Aorta (tissue), 5 donors: ENCODE data around the gene ABCA8. TPM values are rescaled to one million over a fixed set of nuclear protein-coding genes. Genes with fewer than 3 reads are reported as not detected.

Source experiments
- ATAC-seq: fragments of 200-7000 bp; cut with Tn5 transposase; one replicate; pipeline ENCODE4 v1.9.1; 2022; ENCODE audit warnings: moderate library complexity; ENCODE audit not compliant: low FRiP score
- DNase-seq, 2 donors: peaks; one replicate each; pipeline ENCODE4 v3.0.0-alpha.2; 2020
- H3K27ac ChIP-seq, 2 donors: one replicate each; pipeline ENCODE4 v1.5.1; 2013; ENCODE audit warnings: low read length in 2 of 2, mild to moderate bottlenecking in 2 of 2, moderate library complexity in 2 of 2, control low read depth in 1 of 2, inconsistent platforms in 1 of 2, low read depth in 1 of 2
- H3K27me3 ChIP-seq, 2 donors: one replicate each; pipeline ENCODE4 v1.6.1; 2013; ENCODE audit warnings: control low read depth in 1 of 2, low read length in 1 of 2, mild to moderate bottlenecking in 1 of 2, moderate library complexity in 1 of 2; ENCODE audit not compliant: insufficient read depth in 2 of 2, control insufficient read depth in 1 of 2
- H3K36me3 ChIP-seq, 2 donors: one replicate each; pipeline ENCODE4 v1.6.1; 2013; ENCODE audit warnings: control low read depth in 1 of 2, low read length in 1 of 2, mild to moderate bottlenecking in 1 of 2; ENCODE audit not compliant: insufficient read depth in 2 of 2, control insufficient read depth in 1 of 2
- H3K4me1 ChIP-seq, 2 donors: one replicate each; pipeline ENCODE4 v1.6.1; 2013; ENCODE audit warnings: low read length in 2 of 2, control low read depth in 1 of 2, mild to moderate bottlenecking in 1 of 2, moderate library complexity in 1 of 2; ENCODE audit not compliant: insufficient read depth in 2 of 2, control insufficient read depth in 1 of 2
- H3K4me3 ChIP-seq, 2 donors: one replicate each; pipeline ENCODE4 v1.5.1; 2013; ENCODE audit warnings: low read length in 2 of 2, control low read depth in 1 of 2, mild to moderate bottlenecking in 1 of 2
- H3K9me3 ChIP-seq: one replicate; pipeline ENCODE4 v1.6.1; 2013; ENCODE audit warnings: mild to moderate bottlenecking, low read length; ENCODE audit not compliant: control insufficient read depth
- WGBS, 2 donors: extraction: QIAGEN DNeasy Blood & Tissue Kit; methylation state at CpG; one replicate each; pipeline ENCODE4 v1.1.7; 2013; 5-methylcytosine and 5-hydroxymethylcytosine counted together
- intact Hi-C, 2 donors: fragments of 100-400 bp; cut with DNase I; formaldehyde crosslinking; loops; one replicate each; pipeline versions ENCODE4 v1.14.2 to v1.15.0; 2022
- polyA plus RNA-seq, 2 donors: library from polyadenylated mRNA; stranded (reverse); fragments of 200-250 nt; gene quantifications; one replicate each; pipeline ENCODE4 v1.2.3, GENCODE V29; 2013
- total RNA-seq, 2 donors: library from RNA; stranded (reverse); fragmentation: NEBNext Ultra II Directional; extraction: Animal tissue kit (Norgen Biotek cat#: 25700); gene quantifications; one replicate each; pipeline ENCODE4 v1.2.1, GENCODE V29; 2021
- donor health status: healthy with polysubstance abuse.
- donor health status: Bipolar disorder and iron deficiency.
- donor health status: DM: no; HTN: no; CAD: no.
- donor health status: DM: no; HTN: no; CAD: no.
- donor health status: DM: yes; HTN: yes; CAD: no.

The ABCA8 gene
- total and polyA plus RNA-seq, 4 donors, result 0.88 to 292 (median 58.5) TPM

GRCh38 chr17:68868708-68869107 lies 86.5 kb downstream of the ABCA8 start:
- ATAC-seq, result no peak
- intact Hi-C loops, result no loop called here
- no peaks in the 10 kb centered on the region for H3K9me3 ChIP-seq
- no peak overlapping the region for H3K27ac ChIP-seq
- no peak overlapping the region for H3K4me3 ChIP-seq
- no peaks in the 10 kb centered on the region for H3K4me1 ChIP-seq
- no peaks in the 10 kb centered on the region for H3K36me3 ChIP-seq
- no peaks in the 10 kb centered on the region for H3K27me3 ChIP-seq
- WGBS, 2 donors, result 11 to 12% methylated on average over 3 of the region's 3 CpGs
- no peak for DNase-seq

- Histone ChIP-seq H3K4me3 (no peak overlapping the region), H3K27me3 (no peaks in the 10 kb centered on the region), H3K27ac (no peak overlapping the region), H3K4me1 (no peaks in the 10 kb centered on the region), H3K36me3 (no peaks in the 10 kb centered on the region), H3K9me3 (no peaks in the 10 kb centered on the region)
- intact Hi-C loops, result no loop called here
- ATAC-seq (no peak), DNase-seq (no peak)
- 38 to 49% methylated on average over 7 of the region's 7 CpGs for WGBS, 2 donors
Measured at GRCh38 chr17:68867759-68868516, 87.3 kb downstream of the ABCA8 start.

DNA sequence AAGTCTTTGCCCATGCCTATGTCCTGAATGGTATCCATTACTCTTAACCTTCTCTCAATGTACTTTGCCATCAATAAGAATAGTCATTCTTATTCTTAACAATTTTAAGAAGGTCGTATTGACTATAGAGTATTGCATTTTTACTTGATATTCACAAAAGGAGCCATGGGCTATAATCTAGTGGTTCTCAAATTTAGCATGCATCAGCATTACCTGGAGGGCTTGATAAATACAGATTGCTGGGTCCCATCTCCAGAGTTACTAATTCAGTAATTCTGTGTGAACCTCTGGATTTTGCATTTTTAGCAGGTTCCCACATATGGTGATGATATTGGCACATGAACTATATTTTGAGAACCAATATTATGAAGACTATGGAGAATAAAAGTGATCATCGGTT lies 89.6 kb downstream of the ABCA8 start:
- H3K27ac ChIP-seq, result no peak overlapping the region
- ATAC-seq, result no peak
- no peak for DNase-seq
- H3K27me3 ChIP-seq, result no peaks in the 10 kb centered on the region
- H3K4me1 ChIP-seq, result no peaks in the 10 kb centered on the region
- WGBS, 2 donors, result 80 to 87% methylated on average over 2 of the region's 2 CpGs
- no peak overlapping the region for H3K4me3 ChIP-seq
- H3K36me3 ChIP-seq, result no peaks in the 10 kb centered on the region
- intact Hi-C loops, result no loop called here
- no peaks in the 10 kb centered on the region for H3K9me3 ChIP-seq

GRCh38 chr17:68863091-68863652 lies 92.0 kb downstream of the ABCA8 start:
- Histone ChIP-seq H3K27ac (no peak overlapping the region), H3K36me3 (no peaks in the 10 kb centered on the region), H3K4me1 (no peaks in the 10 kb centered on the region), H3K9me3 (no peaks in the 10 kb centered on the region), H3K4me3 (no peak overlapping the region), H3K27me3 (no peaks in the 10 kb centered on the region)
- DNase-seq (no peak), ATAC-seq (no peak)
- intact Hi-C loops, result no loop called here
- WGBS, 2 donors, result 94 to 97% methylated on average over 1 of the region's 1 CpG

DNA sequence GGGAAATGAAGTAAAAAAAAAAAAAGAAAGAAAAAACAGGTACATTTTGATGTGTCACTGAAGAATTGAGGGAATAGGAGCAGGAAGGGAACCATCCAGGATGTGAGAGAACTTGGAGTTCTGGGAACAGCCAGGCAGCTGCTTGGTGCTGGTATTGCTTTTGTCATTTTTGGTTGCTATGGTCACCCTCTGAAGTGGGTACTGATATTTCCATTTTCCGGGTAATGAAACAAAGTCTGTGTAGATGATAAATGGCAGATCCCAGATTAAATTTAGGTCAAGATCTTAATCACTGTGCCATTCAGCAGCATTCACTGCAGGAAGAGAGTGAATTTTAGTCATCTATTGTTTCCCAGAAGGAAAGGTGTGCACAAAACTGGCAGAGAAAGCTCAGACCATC lies 93.6 kb downstream of the ABCA8 start:
- Histone ChIP-seq H3K36me3 (no peaks in the 10 kb centered on the region), H3K27me3 (no peaks in the 10 kb centered on the region), H3K4me1 (no peaks in the 10 kb centered on the region), H3K9me3 (no peaks in the 10 kb centered on the region), H3K27ac (no peak overlapping the region), H3K4me3 (no peak overlapping the region)
- DNase-seq (no peak), ATAC-seq (no peak)
- intact Hi-C loops, result no loop called here
- 12 to 22% methylated on average over 1 of the region's 1 CpG for WGBS, 2 donors

DNA sequence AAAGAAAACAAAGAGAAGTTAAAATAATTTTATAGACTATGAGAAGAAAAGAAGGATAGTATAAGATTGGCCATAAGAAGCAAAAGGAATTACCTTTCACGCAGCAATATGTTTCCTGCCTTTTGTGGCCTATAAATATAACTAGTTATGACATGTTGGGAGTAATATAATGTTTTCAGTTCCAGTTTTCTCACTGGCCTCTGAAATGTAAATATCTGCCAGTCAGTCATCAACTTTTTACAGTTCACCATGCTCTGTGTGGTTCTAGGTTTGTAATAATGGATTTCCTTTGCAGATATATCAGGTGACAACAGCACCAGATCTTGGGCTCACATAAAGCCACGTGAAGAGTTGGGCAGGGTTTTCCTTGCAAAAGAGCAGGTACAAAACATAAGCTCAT lies 94.3 kb downstream of the ABCA8 start:
- WGBS, 2 donors, result 29 to 34% methylated on average over 2 of the region's 2 CpGs
- H3K9me3 ChIP-seq, result no peaks in the 10 kb centered on the region
- no peak overlapping the region for H3K4me3 ChIP-seq
- no peaks in the 10 kb centered on the region for H3K36me3 ChIP-seq
- intact Hi-C loops, result no loop called here
- DNase-seq (no peak), ATAC-seq (no peak)
- H3K27ac ChIP-seq, result no peak overlapping the region
- H3K27me3 ChIP-seq, result no peaks in the 10 kb centered on the region
- no peaks in the 10 kb centered on the region for H3K4me1 ChIP-seq

DNA sequence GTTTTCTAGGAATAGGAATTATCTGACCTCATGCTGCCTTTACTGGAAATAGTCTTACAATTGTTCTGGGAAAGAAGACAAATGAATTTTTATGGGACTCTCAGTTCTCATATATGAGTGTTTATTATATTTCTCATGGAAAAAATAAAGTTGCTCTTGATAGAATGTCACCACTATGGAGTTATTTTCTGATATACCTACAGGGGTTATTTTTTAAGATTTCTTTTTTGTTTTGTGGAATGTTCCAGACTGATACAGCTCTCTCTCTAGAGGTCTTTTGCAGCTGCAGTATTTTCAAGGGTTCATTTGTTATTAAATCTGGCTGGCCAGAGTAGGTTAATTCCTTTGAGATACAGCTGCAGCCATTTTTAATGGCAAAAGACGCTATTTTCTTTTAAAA lies 100.7 kb downstream of the ABCA8 start:
- Histone ChIP-seq H3K4me1 (no peaks in the 10 kb centered on the region), H3K27me3 (no peaks in the 10 kb centered on the region), H3K4me3 (no peak overlapping the region), H3K9me3 (no peaks in the 10 kb centered on the region), H3K27ac (no peak overlapping the region), H3K36me3 (no peaks in the 10 kb centered on the region)
- DNase-seq, result no peak
- intact Hi-C loops, result no loop called here
- ATAC-seq, result no peak
- 51 to 52% methylated on average over 1 of the region's 1 CpG for WGBS, 2 donors

- 86 to 91% methylated on average over 4 of the region's 4 CpGs for WGBS, 2 donors
Measured at GRCh38 chr17:68853439-68853838, 101.8 kb downstream of the ABCA8 start.

DNA sequence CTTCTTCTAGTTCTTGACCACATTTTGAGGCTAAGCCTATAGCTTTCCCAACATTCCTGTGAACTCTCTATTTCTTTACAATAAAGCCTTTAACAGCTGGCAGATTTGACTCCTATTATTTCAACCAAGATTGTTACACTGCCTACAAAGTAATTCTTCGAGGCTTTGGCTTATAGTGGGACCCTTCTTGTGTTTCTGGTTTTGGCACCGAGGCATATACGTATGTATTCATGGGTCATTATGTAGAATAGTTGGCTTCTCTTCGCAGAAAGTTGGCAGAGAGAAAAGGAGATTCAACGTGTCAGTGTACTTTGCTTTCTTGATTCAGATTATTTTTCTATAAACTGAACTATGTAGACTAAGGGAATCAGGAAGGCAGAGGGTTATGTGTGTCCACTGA lies 102.2 kb downstream of the ABCA8 start:
- Histone ChIP-seq H3K4me3 (no peak overlapping the region), H3K36me3 (no peaks in the 10 kb centered on the region), H3K9me3 (no peaks in the 10 kb centered on the region), H3K4me1 (no peaks in the 10 kb centered on the region), H3K27me3 (no peaks in the 10 kb centered on the region), H3K27ac (no peak overlapping the region)
- ATAC-seq, result no peak
- no peak for DNase-seq
- WGBS, 2 donors, result 74% methylated on average over 5 of the region's 5 CpGs
- intact Hi-C loops, result no loop called here

More at GRCh38 chr17:68853439-68853838, 101.8 kb downstream of the ABCA8 start:
- intact Hi-C loops, result no loop called here
- Histone ChIP-seq H3K4me1 (no peaks in the 10 kb centered on the region), H3K9me3 (no peaks in the 10 kb centered on the region), H3K27me3 (no peaks in the 10 kb centered on the region), H3K27ac (no peak overlapping the region), H3K36me3 (no peaks in the 10 kb centered on the region), H3K4me3 (no peak overlapping the region)
- ATAC-seq (no peak), DNase-seq (no peak)
